DLD1 (cell line): ENCODE results near the gene TTC17.

Experiments used
- in situ Hi-C: cut with HindIII; loops from 2 replicates; pipeline ENCODE4 v1.10.0; 2017; ENCODE audit warnings: low sequenced_read_pairs

The TTC17 gene

DNA sequence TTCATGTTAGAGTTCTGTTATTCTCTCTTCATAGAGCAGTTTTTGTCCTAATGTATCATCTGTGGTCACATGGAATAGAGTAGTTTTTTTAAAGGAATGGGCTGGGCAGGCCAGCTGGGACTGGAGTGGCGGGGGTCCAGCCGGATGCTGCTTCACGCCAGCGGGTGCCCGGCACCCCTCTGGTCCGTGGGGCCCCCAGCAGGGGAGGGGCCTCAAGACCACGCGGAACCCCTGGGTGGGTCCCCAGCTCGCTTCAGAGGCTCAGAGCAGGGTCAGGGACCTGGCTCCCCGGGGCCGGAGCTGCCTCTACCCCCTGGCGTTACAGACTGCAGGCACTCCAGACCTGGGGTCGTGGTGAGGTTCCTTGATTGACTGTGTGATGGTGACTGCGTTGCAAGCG is 162.8 kb downstream of the TTC17 start:
- in situ Hi-C loops: no loop called here

DNA sequence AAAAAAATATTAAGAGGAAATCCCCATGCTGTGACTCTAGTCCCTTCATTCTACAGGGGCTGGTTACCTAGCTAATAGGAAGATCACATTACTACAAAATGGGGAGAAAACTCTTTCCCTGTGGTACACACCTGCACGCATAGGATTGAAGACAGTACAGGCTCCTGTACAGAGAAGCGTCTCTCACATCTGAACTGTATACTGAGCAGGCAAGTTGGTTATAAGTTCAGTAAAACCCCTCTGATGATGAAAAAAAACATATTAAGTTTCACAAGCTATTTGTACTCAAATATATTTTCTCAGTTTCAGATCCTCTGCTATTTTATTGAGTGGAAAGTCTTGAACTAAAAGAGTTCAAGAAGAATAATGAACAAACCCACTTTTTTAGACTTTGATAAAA is 164.9 kb downstream of the TTC17 start:
- in situ Hi-C loops: no loop called here

- in situ Hi-C loops: no loop called here
These were observed 173.3 kb downstream of the TTC17 start for GRCh38 chr11:43532041-43532440.

- in situ Hi-C loops: no loop called here
These were observed 179.3 kb downstream of the TTC17 start for GRCh38 chr11:43537833-43538615.

- in situ Hi-C loops: no loop called here
These were observed 183.3 kb downstream of the TTC17 start for GRCh38 chr11:43541993-43542392.

DNA sequence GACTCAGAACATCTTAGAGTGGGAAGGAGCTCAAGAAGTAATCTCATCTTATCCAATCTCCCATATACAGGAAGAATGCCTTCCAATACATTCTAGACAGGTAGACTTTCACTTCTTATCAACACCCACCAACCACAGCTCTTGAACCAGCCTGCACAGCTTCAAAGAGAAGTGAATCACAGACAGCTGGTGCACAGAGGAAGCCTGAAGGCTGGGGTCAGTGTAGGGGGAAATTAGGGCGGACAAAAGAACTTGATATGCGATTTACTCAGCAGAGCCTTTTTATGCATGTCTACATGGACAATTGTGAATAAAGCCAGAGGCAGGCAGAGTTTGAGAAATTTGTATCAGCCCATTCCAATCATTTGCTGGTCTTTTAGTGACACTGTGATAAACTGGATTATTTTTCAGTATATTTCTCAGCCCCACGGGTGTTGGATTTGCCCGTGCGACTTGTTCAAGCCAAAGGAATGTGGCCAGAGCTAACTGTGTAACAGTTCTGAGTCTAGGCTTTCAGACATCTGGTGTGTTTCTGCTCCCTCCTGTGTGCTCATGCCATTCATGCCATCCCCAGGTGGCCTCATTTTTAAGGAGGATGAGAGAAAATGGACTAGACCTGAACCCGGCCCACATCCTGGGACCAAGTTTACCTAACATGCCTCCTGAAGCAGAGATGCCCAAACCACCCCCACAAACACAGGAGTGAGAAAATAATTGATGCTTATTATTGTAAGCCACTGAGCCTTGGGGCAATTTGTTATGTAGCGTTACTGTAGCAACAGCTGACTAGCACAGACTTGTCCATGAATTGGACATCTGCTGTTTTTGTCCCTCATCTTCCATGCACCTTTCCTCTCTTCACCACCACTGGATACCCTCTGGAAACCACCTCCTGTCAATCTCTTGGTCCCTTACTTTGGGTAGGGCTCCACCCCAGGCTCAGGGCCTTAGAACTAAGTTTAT is 184.3 kb downstream of the TTC17 start:
- in situ Hi-C loops: no loop called here
